BJ (cell line): ENCODE results near the gene PCNX4. TPM values are rescaled to one million over a fixed set of nuclear protein-coding genes. Genes with fewer than 3 reads are reported as not detected.

Experiments
- CTCF ChIA-PET: fragments of 350-600 bp; formaldehyde crosslinking; extraction: SDS; loops from one replicate; lab custom pipeline; 2021; ENCODE audit warnings: antibody characterized with exemption, inconsistent platforms; lab: Yijun Ruan, JAX
- POLR2A ChIA-PET: fragments of 300-600 bp; sonication (Branson Sonifier 250); formaldehyde crosslinking; extraction: SDS; loops from one replicate; lab custom pipeline; 2021; ENCODE audit warnings: antibody characterized with exemption; lab: Charles Lee
- DNase-seq: peaks from one replicate; pipeline ENCODE4 v3.0.0-alpha.2; 2011; ENCODE audit warnings: low read depth
- H3K27me3 ChIP-seq: 2 replicates; pipeline ENCODE4 v1.6.0; 2011; ENCODE audit warnings: low read length; ENCODE audit not compliant: control insufficient read depth, insufficient read depth
- H3K36me3 ChIP-seq: 2 replicates; pipeline ENCODE4 v1.5.1; 2011; ENCODE audit warnings: low read length; ENCODE audit not compliant: control insufficient read depth, insufficient read depth
- H3K4me3 ChIP-seq: 2 replicates; pipeline ENCODE4 v1.5.1; 2011; ENCODE audit warnings: low read depth, mild to moderate bottlenecking, control low read depth, low read length
- CTCF ChIP-seq: IDR thresholded peaks from 2 replicates; pipeline ENCODE4 v1.5.1; 2011; ENCODE audit warnings: low read depth, mild to moderate bottlenecking, control low read depth, inconsistent platforms, low read length, moderate library complexity; ENCODE audit not compliant: insufficient read depth
- polyA plus RNA-seq: library from polyadenylated mRNA; depleted of rRNA; stranded (reverse); fragments of >200 nt; gene quantifications from 2 replicates; pipeline ENCODE4 v1.2.3, GENCODE V29; 2011; rRNA removed

PCNX4 gene
- polyA plus RNA-seq, 1 experiment = 22.0 TPM

GRCh38 chr14:60214415-60215126 lies 122.8 kb downstream of the PCNX4 start:
- DNase-seq = no peak
- TF ChIP-seq CTCF = no peak
- peaks cover 5% of the 10 kb centered on the region for H3K27me3 ChIP-seq
- ChIA-PET POLR2A (no interaction called here), CTCF (no interaction called here)
- no peaks in the 10 kb centered on the region for H3K36me3 ChIP-seq
- H3K4me3 ChIP-seq = no peak overlapping the region

- TF ChIP-seq CTCF = no peak
- ChIA-PET POLR2A (no interaction called here), CTCF (no interaction called here)
These were observed 123.4 kb downstream of the PCNX4 start for GRCh38 chr14:60215127-60215444.

GRCh38 chr14:60215520-60216420 lies 124.0 kb downstream of the PCNX4 start:
- ChIA-PET POLR2A (no interaction called here), CTCF (interaction anchor here (1.5 kb wide), 1 partner anchor 12 kb away, joined by 3 read pairs; no protein-coding TSS in a partner anchor)
- peaks cover 5% of the 10 kb centered on the region for H3K27me3 ChIP-seq
- H3K4me3 ChIP-seq = no peak overlapping the region
- TF ChIP-seq CTCF = no peak
- no peak for DNase-seq
- no peaks in the 10 kb centered on the region for H3K36me3 ChIP-seq

More at GRCh38 chr14:60215127-60215444, 123.4 kb downstream of the PCNX4 start:
- Histone ChIP-seq H3K4me3 (no peak overlapping the region), H3K36me3 (no peaks in the 10 kb centered on the region), H3K27me3 (peaks cover 5% of the 10 kb centered on the region)
- no peak for DNase-seq

- Histone ChIP-seq H3K36me3 (no peaks in the 10 kb centered on the region), H3K4me3 (no peak overlapping the region), H3K27me3 (peaks cover 3% of the 10 kb centered on the region; the same call in 1 of the 2 replicates)
- CTCF ChIA-PET = no interaction called here
- TF ChIP-seq CTCF = no peak
- POLR2A ChIA-PET = no interaction called here
- no peak for DNase-seq
These were observed 126.0 kb downstream of the PCNX4 start for GRCh38 chr14:60217713-60218112.

Other genes starting within 250 kb of the PCNX4 start
- gene RTN1, start 221.1 kb upstream of the PCNX4 start, polyA plus RNA-seq = 0.18 and 0.36 TPM in 2 replicates
- not detected in 2 replicates for gene LRRC9, start 171.8 kb upstream of the PCNX4 start, polyA plus RNA-seq
- gene DHRS7, start 73.5 kb downstream of the PCNX4 start, polyA plus RNA-seq = 38.0 and 43.3 TPM in 2 replicates
- 18.5 and 33.6 TPM in 2 replicates for gene PPM1A, start 157.3 kb downstream of the PCNX4 start, polyA plus RNA-seq